GM12892 (cell line): ENCODE data around the gene KDM8. TPM values are rescaled to one million over a fixed set of nuclear protein-coding genes. Genes with fewer than 3 reads are reported as not detected.
A peak's percentile ranks its signal among the peaks of the same experiment; 100 is the strongest.

Source experiments
- DNase-seq: peaks from one replicate; pipeline ENCODE4 v3.0.0; 2011; ENCODE audit not compliant: insufficient read length
- FAIRE-seq: peaks from 2 replicates; lab custom pipeline; 2011; peaks lifted over from hg19 to GRCh38; lab: Jason Lieb, UNC
- POLR2A ChIP-seq: IDR thresholded peaks from 2 replicates; pipeline ENCODE4 v1.6.1; 2011; ENCODE audit warnings: low read depth, low read length, control low read depth
- POLR2AphosphoS5 ChIP-seq: IDR thresholded peaks from 2 replicates; pipeline ENCODE4 v1.6.1; 2011; ENCODE audit warnings: low read depth, low read length, control low read depth
- TAF1 ChIP-seq: IDR thresholded peaks from 2 replicates; pipeline ENCODE4 v1.6.1; 2011; ENCODE audit warnings: low read depth, mild to moderate bottlenecking, control low read depth, low read length, borderline replicate concordance
- polyA plus RNA-seq: library from polyadenylated mRNA; unstranded; fragments of >200 nt; gene quantifications from one replicate; pipeline ENCODE4 v1.2.1, GENCODE V29; 2012; ENCODE audit warnings: missing spikeins, inconsistent platforms; ENCODE audit not compliant: missing spikeins

The KDM8 gene
- 2.3 TPM for polyA plus RNA-seq

GRCh38 chr16:27203507-27204311 lies at the start of gene KDM8:
KDM8 (plus strand) TSS chr16:27203526; CDS start chr16:27210124, 6,598 bp downstream.
- FAIRE-seq = peak; percentile 95
- DNase-seq = peak; percentile 95
- 0 out of 2 replicates have a peak, but pooled peaks have one; percentile 23 for TF ChIP-seq TAF1
- TF ChIP-seq POLR2A = peak; percentile 84
- TF ChIP-seq POLR2AphosphoS5 = peak; percentile 79

GRCh38 chr16:27154705-27155521 lies 48.4 kb upstream of the KDM8 start:
- no peak for TF ChIP-seq TAF1
- FAIRE-seq (peak; percentile 82), DNase-seq (peak; percentile 54)

- no peak for DNase-seq
- no peak for FAIRE-seq
- TF ChIP-seq POLR2A (no peak), POLR2AphosphoS5 (no peak), TAF1 (no peak)
Measured at GRCh38 chr16:27156579-27156978, 46.7 kb upstream of the KDM8 start.

GRCh38 chr16:27161398-27161797 lies 41.9 kb upstream of the KDM8 start:
- FAIRE-seq (no peak), DNase-seq (no peak)
- TF ChIP-seq POLR2A (no peak), POLR2AphosphoS5 (no peak), TAF1 (no peak)

- no peak for FAIRE-seq
- TF ChIP-seq TAF1 (no peak), POLR2AphosphoS5 (no peak), POLR2A (no peak)
- no peak for DNase-seq
Measured at GRCh38 chr16:27164352-27164751, 39.0 kb upstream of the KDM8 start.

GRCh38 chr16:27165576-27165975 lies 37.8 kb upstream of the KDM8 start:
- TF ChIP-seq POLR2AphosphoS5 (no peak), POLR2A (no peak), TAF1 (no peak)
- DNase-seq (no peak), FAIRE-seq (no peak)

- no peak for FAIRE-seq
- TF ChIP-seq POLR2AphosphoS5 (no peak), POLR2A (no peak), TAF1 (no peak)
- no peak for DNase-seq
Measured at GRCh38 chr16:27168790-27169189, 34.5 kb upstream of the KDM8 start.

GRCh38 chr16:27169511-27170071 lies 33.7 kb upstream of the KDM8 start:
- FAIRE-seq = peak; percentile 53
- TF ChIP-seq TAF1 = no peak
- no peak for TF ChIP-seq POLR2AphosphoS5
- TF ChIP-seq POLR2A = no peak
- no peak for DNase-seq

GRCh38 chr16:27171584-27171983 lies 31.7 kb upstream of the KDM8 start:
- TF ChIP-seq POLR2A (no peak), POLR2AphosphoS5 (no peak), TAF1 (no peak)
- DNase-seq = no peak
- no peak for FAIRE-seq

- TF ChIP-seq POLR2A = no peak
- no peak for FAIRE-seq
- DNase-seq = no peak
Measured at GRCh38 chr16:27174007-27174406, 29.3 kb upstream of the KDM8 start.

- FAIRE-seq = no peak
Measured at GRCh38 chr16:27174798-27175197, 28.5 kb upstream of the KDM8 start.

GRCh38 chr16:27175888-27176287 lies 27.4 kb upstream of the KDM8 start:
- no peak for DNase-seq
- no peak for TF ChIP-seq TAF1
- FAIRE-seq = no peak

More at GRCh38 chr16:27174798-27175197, 28.5 kb upstream of the KDM8 start:
- DNase-seq = no peak
- no peak for TF ChIP-seq TAF1
- no peak for TF ChIP-seq POLR2AphosphoS5
- no peak for TF ChIP-seq POLR2A
